Astrocyte (in vitro differentiated cells and primary cell): ENCODE results near the gene JMJD7. TPM values are rescaled to one million over a fixed set of nuclear protein-coding genes. Genes with fewer than 3 reads are reported as not detected.

Experiments
- DNase-seq: peaks from one replicate; pipeline ENCODE4 v3.0.0-alpha.2; 2010; ENCODE audit warnings: low read depth
- FAIRE-seq: peaks from 2 replicates; lab custom pipeline; 2011; peaks lifted over from hg19 to GRCh38; lab: Jason Lieb, UNC
- H2AFZ ChIP-seq: 2 replicates; pipeline ENCODE4 v1.6.0; 2012; ENCODE audit warnings: low read depth, low read length, inconsistent platforms
- H3K27ac ChIP-seq: 2 replicates; pipeline ENCODE4 v1.5.1; 2011; ENCODE audit warnings: low read depth, low read length, inconsistent platforms
- H3K27me3 ChIP-seq: 2 replicates; pipeline ENCODE4 v1.6.0; 2011; ENCODE audit warnings: low read length, inconsistent platforms; ENCODE audit not compliant: insufficient read depth
- H3K36me3 ChIP-seq: 2 replicates; pipeline ENCODE4 v1.5.1; 2011; ENCODE audit warnings: low read length, inconsistent platforms; ENCODE audit not compliant: insufficient read depth
- H3K4me1 ChIP-seq: 2 replicates; pipeline ENCODE4 v1.5.1; 2011; ENCODE audit warnings: low read length, inconsistent platforms; ENCODE audit not compliant: insufficient read depth
- H3K4me2 ChIP-seq: 2 replicates; pipeline ENCODE4 v1.6.0; 2012; ENCODE audit warnings: low read length, inconsistent platforms
- H3K4me3 ChIP-seq: 2 replicates; pipeline ENCODE4 v1.5.1; 2011; ENCODE audit warnings: low read depth, mild to moderate bottlenecking, low read length, inconsistent platforms; ENCODE audit not compliant: insufficient read depth
- H3K79me2 ChIP-seq: 2 replicates; pipeline ENCODE4 v1.6.0; 2012; ENCODE audit warnings: mild to moderate bottlenecking, low read length, inconsistent platforms; ENCODE audit not compliant: insufficient read depth
- H3K9ac ChIP-seq: 2 replicates; pipeline ENCODE4 v1.6.0; 2012; ENCODE audit warnings: mild to moderate bottlenecking, low read length, inconsistent platforms
- H3K9me3 ChIP-seq: 2 replicates; pipeline ENCODE4 v1.5.1; 2012; ENCODE audit warnings: low read depth, mild to moderate bottlenecking, low read length, inconsistent platforms; ENCODE audit not compliant: insufficient read depth
- H4K20me1 ChIP-seq: 2 replicates; pipeline ENCODE4 v1.6.0; 2012; ENCODE audit warnings: low read length, inconsistent platforms; ENCODE audit not compliant: insufficient read depth
- H3K27ac Mint-ChIP-seq: one replicate; pipeline ENCODE4 v1.8.0; 2021; ENCODE audit warnings: mild to moderate bottlenecking, mixed read lengths; ENCODE audit not compliant: unreplicated experiment
- H3K27me3 Mint-ChIP-seq: one replicate; pipeline ENCODE4 v1.8.0; 2021; ENCODE audit warnings: low read depth, mixed read lengths; ENCODE audit not compliant: unreplicated experiment
- H3K36me3 Mint-ChIP-seq: one replicate; pipeline ENCODE4 v1.8.0; 2021; ENCODE audit warnings: low read depth, mixed read lengths; ENCODE audit not compliant: unreplicated experiment
- H3K4me1 Mint-ChIP-seq: one replicate; pipeline ENCODE4 v1.8.0; 2021; ENCODE audit warnings: low read depth, mixed read lengths; ENCODE audit not compliant: unreplicated experiment
- H3K4me3 Mint-ChIP-seq: one replicate; pipeline ENCODE4 v1.8.0; 2021; ENCODE audit warnings: mild to moderate bottlenecking, moderate library complexity, mixed read lengths; ENCODE audit not compliant: unreplicated experiment
- H3K9me3 Mint-ChIP-seq: one replicate; pipeline ENCODE4 v1.8.0; 2021; ENCODE audit warnings: mild to moderate bottlenecking, mixed read lengths; ENCODE audit not compliant: unreplicated experiment
- EZH2 ChIP-seq: IDR thresholded peaks from 2 replicates; pipeline ENCODE4 v1.6.1; 2012; ENCODE audit warnings: mild to moderate bottlenecking, low read length, inconsistent platforms; ENCODE audit not compliant: insufficient read depth
- total RNA-seq: library from RNA; stranded (reverse); gene quantifications from 2 replicates; pipeline ENCODE4 v1.2.1, GENCODE V29; 2021
- TF ChIP-seq, protein P1 (sequence below): IDR thresholded peaks from 2 replicates; pipeline ENCODE4 v1.5.1; 2011; ENCODE audit warnings: low read depth, mild to moderate bottlenecking, inconsistent platforms, low read length, moderate library complexity; ENCODE audit not compliant: insufficient read depth

Gene JMJD7
- total RNA-seq, 1 donor from 2014 or later, result 7.6 TPM

DNA sequence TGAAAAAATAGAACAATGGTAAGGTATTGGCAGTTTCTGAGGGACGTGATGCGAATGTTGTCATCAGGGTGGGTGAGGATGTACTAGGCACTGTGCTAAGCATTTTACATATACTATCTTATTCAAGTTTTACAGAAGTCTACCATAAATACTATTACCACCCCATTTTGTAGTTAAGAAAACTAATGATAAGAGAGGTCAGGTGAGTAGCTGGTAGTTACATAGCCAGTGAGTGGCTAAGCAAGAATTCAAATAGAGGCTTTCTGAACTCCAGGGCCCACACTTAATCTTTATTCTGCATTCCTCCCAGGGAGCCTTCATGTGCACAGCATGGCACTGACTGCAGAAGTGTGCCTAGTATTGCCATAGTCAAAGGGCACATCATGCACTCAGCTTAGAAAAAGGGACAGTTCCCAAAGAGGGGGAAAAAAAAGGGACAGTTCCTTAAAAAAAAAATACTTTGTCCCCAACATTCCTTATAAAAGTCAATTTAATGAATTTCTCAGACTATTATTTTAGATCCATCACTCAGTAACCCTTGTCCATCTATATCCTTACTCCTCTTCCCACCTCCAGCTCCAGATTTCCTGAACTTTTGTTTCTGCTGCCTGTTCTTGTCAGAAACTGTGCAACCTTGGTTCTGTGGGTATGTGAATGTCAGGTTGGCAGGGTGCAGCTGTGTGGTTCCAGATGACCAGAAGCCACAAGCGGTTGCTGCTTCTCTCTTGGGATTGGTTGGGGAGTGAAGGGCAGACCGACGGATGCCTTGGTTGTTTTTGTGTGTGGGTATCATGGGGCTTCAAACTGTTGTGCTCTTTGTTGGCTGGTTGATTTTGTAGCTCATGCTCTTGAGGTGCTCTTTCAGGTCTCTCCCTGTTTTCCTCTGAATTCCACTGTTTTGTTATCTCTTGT lies 45.3 kb upstream of the JMJD7 start:
- Mint-ChIP-seq H3K27me3 (no peaks in the 10 kb centered on the region), H3K4me3 (no peak overlapping the region), H3K9me3 (no peaks in the 10 kb centered on the region), H3K36me3 (peaks cover 6% of the 10 kb centered on the region), H3K4me1 (peaks cover 27% of the 10 kb centered on the region), H3K27ac (no peak overlapping the region)
- no peak overlapping the region for H3K4me3 ChIP-seq
- H3K27me3 ChIP-seq, result no peaks in the 10 kb centered on the region
- peaks cover 86% of the 10 kb centered on the region for H3K79me2 ChIP-seq
- H2AFZ ChIP-seq, result no peak overlapping the region
- peaks cover 19% of the 10 kb centered on the region for H3K4me1 ChIP-seq
- no peak overlapping the region for H3K4me2 ChIP-seq
- FAIRE-seq (no peak), DNase-seq (no peak)
- no peak overlapping the region for H3K27ac ChIP-seq
- H3K9ac ChIP-seq, result no peak overlapping the region
- TF ChIP-seq EZH2, result no peak
- TF ChIP-seq, protein P1, sequence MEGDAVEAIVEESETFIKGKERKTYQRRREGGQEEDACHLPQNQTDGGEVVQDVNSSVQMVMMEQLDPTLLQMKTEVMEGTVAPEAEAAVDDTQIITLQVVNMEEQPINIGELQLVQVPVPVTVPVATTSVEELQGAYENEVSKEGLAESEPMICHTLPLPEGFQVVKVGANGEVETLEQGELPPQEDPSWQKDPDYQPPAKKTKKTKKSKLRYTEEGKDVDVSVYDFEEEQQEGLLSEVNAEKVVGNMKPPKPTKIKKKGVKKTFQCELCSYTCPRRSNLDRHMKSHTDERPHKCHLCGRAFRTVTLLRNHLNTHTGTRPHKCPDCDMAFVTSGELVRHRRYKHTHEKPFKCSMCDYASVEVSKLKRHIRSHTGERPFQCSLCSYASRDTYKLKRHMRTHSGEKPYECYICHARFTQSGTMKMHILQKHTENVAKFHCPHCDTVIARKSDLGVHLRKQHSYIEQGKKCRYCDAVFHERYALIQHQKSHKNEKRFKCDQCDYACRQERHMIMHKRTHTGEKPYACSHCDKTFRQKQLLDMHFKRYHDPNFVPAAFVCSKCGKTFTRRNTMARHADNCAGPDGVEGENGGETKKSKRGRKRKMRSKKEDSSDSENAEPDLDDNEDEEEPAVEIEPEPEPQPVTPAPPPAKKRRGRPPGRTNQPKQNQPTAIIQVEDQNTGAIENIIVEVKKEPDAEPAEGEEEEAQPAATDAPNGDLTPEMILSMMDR, result no peak
- H3K36me3 ChIP-seq, result no peaks in the 10 kb centered on the region
- H3K9me3 ChIP-seq, result no peaks in the 10 kb centered on the region
- H4K20me1 ChIP-seq, result peaks cover 54% of the 10 kb centered on the region

DNA sequence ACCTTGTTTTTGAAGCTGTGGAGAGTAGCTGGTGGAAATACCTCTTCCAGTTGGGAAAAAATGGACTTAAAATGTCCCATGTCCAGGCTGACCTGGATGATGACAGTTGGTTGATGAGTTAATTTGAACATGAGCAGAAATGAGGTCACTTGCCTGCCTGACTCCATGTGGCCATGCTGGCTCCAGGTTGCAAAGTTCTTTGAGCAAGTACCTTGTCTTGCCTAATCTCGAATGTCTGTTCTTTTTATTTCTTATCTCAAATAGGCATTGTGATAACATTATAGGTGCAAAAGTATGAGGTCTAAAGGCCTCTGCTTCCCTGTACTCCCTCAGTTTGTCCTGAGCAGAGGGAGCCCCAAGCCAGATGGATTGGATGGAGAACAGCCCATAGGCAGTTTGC lies 44.6 kb upstream of the JMJD7 start:
- DNase-seq, result no peak
- Histone ChIP-seq H3K27me3 (no peaks in the 10 kb centered on the region), H3K4me3 (no peak overlapping the region), H3K9me3 (no peaks in the 10 kb centered on the region), H3K79me2 (peaks cover 84% of the 10 kb centered on the region), H3K36me3 (no peaks in the 10 kb centered on the region), H4K20me1 (peaks cover 53% of the 10 kb centered on the region), H3K27ac (no peak overlapping the region), H3K4me2 (no peak overlapping the region), H3K4me1 (peaks cover 12% of the 10 kb centered on the region), H2AFZ (no peak overlapping the region), H3K9ac (no peak overlapping the region)
- Mint-ChIP-seq H3K4me1 (peaks cover 23% of the 10 kb centered on the region), H3K27me3 (no peaks in the 10 kb centered on the region), H3K9me3 (no peaks in the 10 kb centered on the region), H3K4me3 (no peak overlapping the region), H3K36me3 (peaks cover 6% of the 10 kb centered on the region), H3K27ac (no peak overlapping the region)
- no peak for FAIRE-seq
- no peak for TF ChIP-seq EZH2
- TF ChIP-seq, protein P1, result no peak

DNA sequence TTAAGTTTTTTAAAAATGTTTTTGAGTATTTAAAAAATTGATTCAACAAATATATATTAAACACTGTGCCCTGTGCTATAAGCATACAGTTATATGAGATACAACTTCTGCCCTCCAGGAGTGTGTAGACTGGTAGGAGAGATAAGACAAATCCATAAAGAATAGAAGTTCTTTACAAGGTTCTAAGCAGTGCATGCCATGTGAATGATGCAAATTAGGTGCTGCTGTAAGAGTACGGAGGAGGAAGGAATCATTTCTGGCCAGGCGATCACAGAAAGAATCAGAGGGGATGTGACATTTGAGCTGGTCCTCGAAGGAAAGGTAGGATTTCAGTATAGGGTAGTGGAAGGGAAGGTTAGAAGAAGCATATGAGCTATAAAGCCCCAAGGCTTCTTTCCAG lies 39.6 kb upstream of the JMJD7 start:
- TF ChIP-seq EZH2, result no peak
- TF ChIP-seq, protein P1, result no peak
- no peak for FAIRE-seq
- H3K79me2 ChIP-seq, result peaks cover 85% of the 10 kb centered on the region

More for the DNA sequence above, 39.6 kb upstream of the JMJD7 start:
- Histone ChIP-seq H2AFZ (no peak overlapping the region), H3K4me2 (no peak overlapping the region), H3K9me3 (no peaks in the 10 kb centered on the region), H3K27me3 (no peaks in the 10 kb centered on the region), H3K36me3 (no peaks in the 10 kb centered on the region), H3K4me3 (no peak overlapping the region), H4K20me1 (peaks cover 47% of the 10 kb centered on the region), H3K9ac (no peak overlapping the region), H3K27ac (no peak overlapping the region), H3K4me1 (peaks cover 20% of the 10 kb centered on the region)
- no peak for DNase-seq
- Mint-ChIP-seq H3K36me3 (peaks cover 2% of the 10 kb centered on the region), H3K4me1 (peaks cover 42% of the 10 kb centered on the region), H3K27me3 (no peaks in the 10 kb centered on the region), H3K27ac (no peak overlapping the region), H3K4me3 (no peak overlapping the region), H3K9me3 (no peaks in the 10 kb centered on the region)
